RWPE1 (cell line): ENCODE data around the gene AGPAT3.
A peak's percentile ranks its signal among the peaks of the same experiment; 100 is the strongest.

Experiments
- CTCF ChIA-PET: fragments of 350-600 bp; sonication (Branson Sonifier 250); formaldehyde crosslinking; extraction: SDS; loops from one replicate; lab custom pipeline; 2021; lab: Yijun Ruan, JAX
- POLR2A ChIA-PET: fragments of 400-600 bp; formaldehyde crosslinking; extraction: SDS; loops from one replicate; lab custom pipeline; 2020; ENCODE audit warnings: antibody characterized with exemption; ENCODE audit not compliant: low non-redundant PET; lab: Yijun Ruan, JAX
- DNase-seq: peaks from one replicate; pipeline ENCODE4 v3.0.0; 2012; ENCODE audit warnings: low spot score
- H3K27ac ChIP-seq: fragments of 450-650 bp; 2 replicates; pipeline ENCODE4 v1.5.1; 2017
- CTCF ChIP-seq: fragments of 450-650 bp; conservative IDR thresholded peaks from 2 replicates; pipeline ENCODE4 v1.5.1; 2017; ENCODE audit warnings: low read depth, mild to moderate bottlenecking

AGPAT3 gene

GRCh38 chr21:44012474-44013379, 147.7 kb downstream of the AGPAT3 start:
- H3K27ac ChIP-seq, result peak overlapping the region; percentile 88
- TF ChIP-seq CTCF, result peak; percentile 38
- POLR2A ChIA-PET, result interaction anchor here (0.7 kb wide), 1 partner anchor 16 kb away, joined by 4 read pairs; no protein-coding TSS in a partner anchor
- DNase-seq, result peak; percentile 42
- CTCF ChIA-PET, result interaction anchor here (0.7 kb wide), 1 partner anchor 59 kb away, joined by 3 read pairs; no protein-coding TSS in a partner anchor

DNA sequence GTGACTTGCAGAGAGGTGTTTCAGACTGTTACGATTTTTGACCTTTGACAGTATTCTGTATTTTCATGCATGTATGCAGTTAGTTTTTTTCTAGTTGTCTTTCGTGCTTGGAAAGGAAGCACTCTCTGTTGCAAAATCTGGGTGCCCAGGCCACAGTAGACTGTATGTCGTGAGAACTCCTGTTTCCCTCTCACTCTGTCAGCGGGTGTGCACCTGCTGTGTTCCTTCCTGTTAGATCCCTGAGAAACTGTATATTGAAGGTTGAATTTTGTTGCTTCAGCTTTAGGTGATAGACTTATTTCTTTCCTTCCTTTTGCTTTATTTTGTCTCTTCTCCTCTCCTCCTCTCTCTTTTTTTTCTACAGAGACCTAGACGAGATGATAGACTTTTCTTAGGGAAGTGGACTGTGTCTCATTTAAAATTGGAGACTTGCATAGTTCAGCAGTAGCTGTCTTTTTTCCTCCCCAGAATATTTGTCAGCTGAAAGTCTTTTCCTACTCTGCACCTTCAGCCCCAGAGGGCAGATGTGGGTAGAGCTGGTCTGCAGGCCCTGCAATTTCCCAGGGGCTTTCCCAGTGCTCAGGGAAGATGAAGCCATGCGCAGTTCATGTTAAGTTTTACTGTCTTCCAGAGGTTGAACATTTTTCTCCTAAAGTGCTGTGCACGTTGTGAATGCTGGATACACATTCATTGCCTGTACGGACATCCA, 148.5 kb downstream of the AGPAT3 start:
- ChIA-PET CTCF (interaction anchor here (0.7 kb wide), 1 partner anchor 52 kb away, joined by 3 read pairs; no protein-coding TSS in a partner anchor), POLR2A (interaction anchor here (0.7 kb wide), 1 partner anchor 15 kb away, joined by 4 read pairs; no protein-coding TSS in a partner anchor)
- H3K27ac ChIP-seq, result peak overlapping the region; percentile 88
- no peak for DNase-seq
- no peak for TF ChIP-seq CTCF

DNA sequence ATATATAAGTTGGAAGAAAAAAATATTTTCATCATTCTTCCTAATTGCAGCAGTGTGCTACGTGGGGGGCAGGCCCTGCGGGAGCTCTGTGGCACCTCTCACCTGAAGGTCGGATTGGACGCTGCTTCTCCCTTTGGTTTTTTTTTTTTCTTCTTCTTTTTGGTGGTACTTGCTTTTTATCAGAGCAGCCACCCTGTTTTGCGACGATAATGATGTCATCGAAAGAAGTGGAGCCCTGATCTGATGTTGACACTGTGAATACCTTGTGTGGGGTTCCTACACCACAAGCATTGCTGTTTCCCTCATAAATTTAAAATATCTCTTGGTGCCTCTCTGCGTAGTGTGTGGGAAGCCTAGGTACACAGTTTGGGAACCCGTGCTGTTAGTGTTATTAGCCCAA, 152.6 kb downstream of the AGPAT3 start:
- TF ChIP-seq CTCF, result no peak
- CTCF ChIA-PET, result interaction anchor here (0.7 kb wide), 1 partner anchor 721 kb away, joined by 8 read pairs; no protein-coding TSS in a partner anchor
- no peak overlapping the region for H3K27ac ChIP-seq
- no peak for DNase-seq
- POLR2A ChIA-PET, result no interaction called here

DNA sequence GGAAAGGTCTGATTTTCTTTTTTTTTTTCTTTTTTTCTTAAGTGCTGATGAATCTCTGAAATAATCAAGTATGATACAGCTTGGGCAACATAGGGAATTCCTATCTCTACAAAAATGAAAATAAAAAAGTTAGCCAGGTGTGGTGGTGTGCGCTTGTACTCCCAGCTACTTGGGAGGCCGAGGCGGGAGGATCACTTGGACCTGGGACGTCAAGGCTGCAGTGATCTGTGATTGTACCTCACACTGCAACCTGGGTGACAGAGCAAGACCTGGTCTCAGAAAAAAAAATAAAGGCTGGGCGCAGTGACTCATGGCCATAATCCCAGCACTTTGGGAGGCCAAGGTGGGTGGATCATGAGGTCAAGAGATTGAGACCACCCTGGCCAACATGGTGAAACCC, 153.1 kb downstream of the AGPAT3 start:
- ChIA-PET CTCF (interaction anchor here (0.7 kb wide), 1 partner anchor 50 kb away, joined by 5 read pairs; no protein-coding TSS in a partner anchor), POLR2A (no interaction called here)
- TF ChIP-seq CTCF, result no peak

GRCh38 chr21:44018813-44019567, 154.0 kb downstream of the AGPAT3 start:
- CTCF ChIA-PET, result no interaction called here

More for the DNA sequence above, 153.1 kb downstream of the AGPAT3 start:
- H3K27ac ChIP-seq, result 0 out of 2 replicates have a peak overlapping the region, but pooled peaks have one; percentile 25
- DNase-seq, result no peak

More at GRCh38 chr21:44018813-44019567, 154.0 kb downstream of the AGPAT3 start:
- DNase-seq, result no peak
- no peak for TF ChIP-seq CTCF
- peak overlapping the region; percentile 25 for H3K27ac ChIP-seq
- POLR2A ChIA-PET, result no interaction called here
